Tibial nerve (tissue), 4 donors: Measurements from ENCODE around the gene ZSWIM6.

Experiments
- CTCF ChIP-seq, 5 experiments: fragments of 200-600 bp in 3 of 5; fragments of 450-650 bp in 2 of 5; sonication (generic) in 3 of 5; IDR thresholded peaks; one replicate each; pipeline ENCODE4 v1.5.1; 2016 to 2019; ENCODE audit warnings: antibody characterized with exemption in 5 of 5, mild to moderate bottlenecking in 3 of 5, moderate library complexity in 2 of 5
- EP300 ChIP-seq, 2 donors: sonication (generic); formaldehyde crosslinking; IDR thresholded peaks; one replicate each; pipeline ENCODE4 v1.6.1; 2017; ENCODE audit warnings: antibody characterized with exemption in 2 of 2, mild to moderate bottlenecking in 1 of 2
- POLR2A ChIP-seq, 2 donors: fragments of 450-650 bp; IDR thresholded peaks; one replicate each; pipeline ENCODE4 v1.6.1; 2017; ENCODE audit warnings: antibody characterized with exemption in 2 of 2, mild to moderate bottlenecking in 2 of 2, moderate library complexity in 2 of 2

GRCh38 chr5:61285531-61285930, 46.5 kb upstream of the ZSWIM6 start:
- TF ChIP-seq POLR2A (IDR thresholded peaks at IDR 0.05) (no peak), CTCF (IDR thresholded peaks at IDR 0.05) (no peak), EP300 (IDR thresholded peaks at IDR 0.05) (no peak)
